HepG2 (cell line): ENCODE data around the gene SPOPL. TPM values are rescaled to one million over a fixed set of nuclear protein-coding genes. Genes with fewer than 3 reads are reported as not detected.

ENCODE experiments used
- ATAC-seq: fragments of 200-7000 bp; cut with Tn5 transposase; 3 replicates; pipeline ENCODE4 v1.9.1; 2020; ENCODE audit warnings: mild to moderate bottlenecking, moderate library complexity
- BruUV-seq: library from RNA; stranded (reverse); fragments of 400-500 nt; replicated peaks from 2 replicates; lab custom pipeline; 2021; lab: Mats Ljungman, UMichigan
- CTCF ChIA-PET: fragments of 300-600 bp; formaldehyde crosslinking; extraction: SDS; loops from one replicate; lab custom pipeline; 2021; ENCODE audit warnings: low total read pairs, inconsistent platforms, low intra/inter-chr PET ratio; lab: Yijun Ruan, JAX
- POLR2A ChIA-PET: fragments of 350-600 bp; sonication (Branson Sonifier 250); formaldehyde crosslinking; loops from one replicate; lab custom pipeline; 2020; ENCODE audit warnings: antibody characterized with exemption, inconsistent platforms; lab: Yijun Ruan, JAX
- DNase-seq: peaks from one replicate; pipeline ENCODE4 v3.0.0-alpha.2; 2015; ENCODE audit warnings: low spot score
- FAIRE-seq: peaks from 3 replicates; lab custom pipeline; 2011; peaks lifted over from hg19 to GRCh38; lab: Jason Lieb, UNC
- H2AFZ ChIP-seq: one replicate; pipeline ENCODE4 v1.6.1; 2011; ENCODE audit warnings: low read length, inconsistent platforms
- H3K27ac ChIP-seq: fragments of 300-600 bp; 3 replicates; pipeline ENCODE4 v1.8.0; 2011; ENCODE audit warnings: mixed run types, mild to moderate bottlenecking, mixed read lengths, low read length, inconsistent platforms; ENCODE audit not compliant: insufficient read depth; ENCODE audit errors: extremely low read length
- H3K27me3 ChIP-seq, 2 experiments: fragments of 200-600 bp in 1 of 2; 2 replicates in 1 of 2; 3 replicates in 1 of 2; pipeline versions ENCODE4 v1.6.0 to v1.8.0; 2011; ENCODE audit warnings: low read length in 2 of 2, mild to moderate bottlenecking in 2 of 2, moderate library complexity in 2 of 2, inconsistent platforms in 1 of 2; ENCODE audit not compliant: insufficient read depth in 2 of 2, control insufficient read depth in 1 of 2
- H3K36me3 ChIP-seq, 2 experiments: fragments of 200-600 bp in 1 of 2; replicated peaks in 1 of 2; 2 replicates in 1 of 2; 3 replicates in 1 of 2; pipeline versions ENCODE4 v1.5.1 to v1.8.0; 2011; ENCODE audit warnings: low read length in 2 of 2, inconsistent platforms in 1 of 2; ENCODE audit not compliant: insufficient read depth in 2 of 2, control insufficient read depth in 1 of 2
- H3K4me1 ChIP-seq: 2 replicates; pipeline ENCODE4 v1.5.1; 2012; ENCODE audit warnings: low read length, inconsistent platforms; ENCODE audit not compliant: insufficient read depth
- H3K4me2 ChIP-seq: 2 replicates; pipeline ENCODE4 v1.6.0; 2011; ENCODE audit warnings: low read depth, low read length, inconsistent platforms
- H3K4me3 ChIP-seq, 3 experiments: fragments of 200-600 bp in 1 of 3; sonication (generic), shearing (Covaris generic) in 1 of 3; replicated peaks in 1 of 3; 2 replicates each; pipeline ENCODE4 v1.5.1; 2011 to 2016; ENCODE audit warnings: low read length in 3 of 3, inconsistent platforms in 2 of 3, low read depth in 2 of 3, mild to moderate bottlenecking in 2 of 3, control low read depth in 1 of 3, mixed read lengths in 1 of 3; ENCODE audit not compliant: insufficient read depth in 1 of 3
- H3K79me2 ChIP-seq: one replicate; pipeline ENCODE4 v1.6.1; 2011; ENCODE audit warnings: low read length, inconsistent platforms; ENCODE audit not compliant: insufficient read depth
- H3K9ac ChIP-seq: 2 replicates; pipeline ENCODE4 v1.6.0; 2011; ENCODE audit warnings: mild to moderate bottlenecking, low read depth, low read length, inconsistent platforms; ENCODE audit not compliant: insufficient read depth
- H3K9me3 ChIP-seq: 2 replicates; pipeline ENCODE4 v1.5.1; 2012; ENCODE audit warnings: mild to moderate bottlenecking, low read length
- H4K20me1 ChIP-seq: 2 replicates; pipeline ENCODE4 v1.6.0; 2011; ENCODE audit warnings: inconsistent platforms, mild to moderate bottlenecking, low read length, moderate library complexity; ENCODE audit not compliant: insufficient read depth
- ARNT ChIP-seq: fragments of 450-650 bp; IDR thresholded peaks from 2 replicates; pipeline ENCODE4 v1.6.1; 2017
- CREB1 ChIP-seq, 2 experiments: fragments of 450-650 bp in 1 of 2; IDR thresholded peaks; 2 replicates each; pipeline ENCODE4 v1.6.1; 2016 to 2017; ENCODE audit warnings: control low read depth in 1 of 2, mild to moderate bottlenecking in 1 of 2, missing compliant biosample characterization in 1 of 2, missing genetic modification characterization in 1 of 2
- ETV6 ChIP-seq: sonication (generic); formaldehyde crosslinking; conservative IDR thresholded peaks from 2 replicates; pipeline ENCODE4 v1.4.0; 2020; ENCODE audit warnings: missing genetic modification reagents
- GABPA ChIP-seq, 2 experiments: IDR thresholded peaks; 2 replicates each; pipeline ENCODE4 v1.6.1; 2011 to 2016; ENCODE audit warnings: low read depth in 2 of 2, low read length in 1 of 2, missing biosample characterization in 1 of 2, missing genetic modification characterization in 1 of 2
- NR2C2 ChIP-seq: sonication (generic); formaldehyde crosslinking; IDR thresholded peaks from 2 replicates; pipeline ENCODE4 v1.4.0; 2020; ENCODE audit warnings: missing genetic modification reagents, mild to moderate bottlenecking, moderate library complexity, borderline replicate concordance
- PAF1 ChIP-seq: IDR thresholded peaks from 2 replicates; pipeline ENCODE4 v1.6.1; 2016; ENCODE audit warnings: missing genetic modification reagents, missing compliant biosample characterization
- RCOR2 ChIP-seq: IDR thresholded peaks from 2 replicates; pipeline ENCODE4 v1.6.1; 2016; ENCODE audit warnings: missing biosample characterization, missing genetic modification reagents
- SOX13 ChIP-seq, 3 experiments: fragments of 450-650 bp in 1 of 3; sonication (generic) in 1 of 3; formaldehyde crosslinking in 1 of 3; IDR thresholded peaks in 2 of 3; conservative IDR thresholded peaks in 1 of 3; 2 replicates each; pipeline versions ENCODE4 v1.5.0 to v1.6.1; 2016 to 2020; ENCODE audit warnings: antibody characterized with exemption in 1 of 3, mild to moderate bottlenecking in 1 of 3, missing compliant biosample characterization in 1 of 3, missing genetic modification reagents in 1 of 3, moderate library complexity in 1 of 3
- TARDBP ChIP-seq: sonication (generic); formaldehyde crosslinking; IDR thresholded peaks from 2 replicates; pipeline ENCODE4 v1.8.0; 2022; ENCODE audit warnings: mild to moderate bottlenecking, missing genetic modification reagents
- TMF1 ChIP-seq: sonication (generic); formaldehyde crosslinking; IDR thresholded peaks from 2 replicates; pipeline ENCODE4 v1.8.1; 2022; ENCODE audit warnings: low read depth, missing genetic modification reagents
- ZNF607 ChIP-seq: sonication (generic); formaldehyde crosslinking; IDR thresholded peaks from 2 replicates; pipeline ENCODE4 v1.5.1; 2020; ENCODE audit warnings: missing genetic modification reagents, mild to moderate bottlenecking, borderline replicate concordance
- WGBS: methylation state at CpG from one replicate; pipeline ENCODE4 v1.1.6; 2017; ENCODE audit warnings: low lambda C conversion rate; 5-methylcytosine and 5-hydroxymethylcytosine counted together
- in situ Hi-C: cut with HindIII; loops from 2 replicates; pipeline ENCODE4 v1.10.0; 2017; ENCODE audit warnings: low pct_unique_long_range_greater_than_20kb; ENCODE audit not compliant: extremely low pct_ligation_motif_present
- intact Hi-C: fragments of 100-400 bp; cut with micrococcal nuclease; formaldehyde crosslinking; loops from one replicate; pipeline ENCODE4 v1.10.0; 2022; ENCODE audit not compliant: unreplicated experiment
- polyA plus RNA-seq, 8 experiments: library from polyadenylated mRNA; depleted of rRNA in 3 of 8; stranded (reverse) in 7 of 8; unstranded in 1 of 8; fragments of >200 nt; fragmentation: Illumina TruSeq in 4 of 8; extraction: Trizol in 4 of 8; gene quantifications; 2 replicates each; pipeline versions ENCODE4 v1.2.1 to v1.2.3, GENCODE V29; 2011 to 2016; ENCODE audit warnings: low read depth in 4 of 8, missing spikeins in 1 of 8, mixed read lengths in 1 of 8; ENCODE audit not compliant: insufficient read depth in 1 of 8
- total RNA-seq, 5 experiments: library from RNA; depleted of rRNA; stranded (reverse); fragments of >200 nt; fragmentation: Illumina TruSeq; extraction: Trizol; gene quantifications; 2 replicates each; pipeline ENCODE4 v1.2.3, GENCODE V29; 2016; ENCODE audit warnings: low read depth in 1 of 5
- TF ChIP-seq, protein P1 (sequence below): sonication (generic); formaldehyde crosslinking; IDR thresholded peaks from 2 replicates; pipeline ENCODE4 v1.8.0; 2022; ENCODE audit warnings: missing genetic modification reagents, mild to moderate bottlenecking, moderate library complexity, borderline replicate concordance
- TF ChIP-seq, protein P2 (sequence below): IDR thresholded peaks from 2 replicates; pipeline ENCODE4 v1.6.1; 2012; ENCODE audit warnings: low read length, improper control_type of control experiment
- TF ChIP-seq, protein P3 (sequence below): sonication (generic); formaldehyde crosslinking; IDR thresholded peaks from 2 replicates; pipeline ENCODE4 v1.5.0; 2020; ENCODE audit warnings: mild to moderate bottlenecking, missing genetic modification reagents, borderline replicate concordance

The SPOPL gene
- total and polyA plus RNA-seq, 2 of the 13 experiments (the other 11 are each of a cell fraction or from before 2014, with no cell fraction given), result 12.6 to 51.6 TPM

DNA sequence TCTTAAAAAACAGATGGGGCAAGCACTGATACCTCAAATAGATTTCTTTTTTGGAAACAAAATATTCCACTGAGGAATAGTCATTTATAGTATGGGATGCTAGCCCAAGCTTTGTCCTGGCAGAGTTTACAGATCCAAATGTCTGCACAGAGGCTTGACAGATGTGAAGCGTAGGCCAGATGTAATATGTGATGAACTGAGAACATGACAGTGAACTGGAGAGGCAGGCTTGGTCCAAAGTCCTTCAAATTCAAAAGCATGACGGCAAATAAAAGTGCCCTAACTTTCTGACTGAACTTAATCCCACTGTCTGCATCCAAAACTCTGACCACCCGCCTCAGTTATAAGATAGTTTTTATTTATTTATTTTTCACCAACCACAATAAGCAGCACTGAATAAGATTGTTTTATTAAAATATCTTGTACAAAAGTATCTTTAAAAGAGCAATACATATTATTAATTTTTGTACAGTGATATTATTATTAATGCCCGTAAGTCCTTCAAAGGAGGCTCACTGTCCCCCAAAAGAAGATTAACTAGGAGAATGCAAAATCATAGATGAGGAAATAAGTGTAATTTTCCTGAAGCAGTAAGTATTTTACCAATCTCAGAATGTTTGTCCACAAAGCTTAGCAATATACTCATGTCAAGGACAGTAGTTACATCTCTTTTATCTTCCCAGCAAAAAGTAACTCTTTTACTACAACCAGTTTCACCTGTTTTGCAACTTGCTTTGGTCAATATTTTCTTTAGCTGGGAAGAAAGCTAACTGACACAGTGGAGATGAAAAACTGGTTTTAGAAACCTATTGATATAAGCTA lies 10.7 kb upstream of the SPOPL start:
- WGBS, result 26% methylated on average over 4 of the region's 4 CpGs
- H3K27me3 ChIP-seq, result no peaks in the 10 kb centered on the region
- H2AFZ ChIP-seq, result no peak overlapping the region
- no peaks in the 10 kb centered on the region; a peak in 1 of 5 replicates for H3K36me3 ChIP-seq
- peak overlapping the region; percentile 69 for H3K27ac ChIP-seq
- FAIRE-seq (peak; percentile 57), DNase-seq (peak; percentile 90), ATAC-seq (peak; percentile 81)
- no TSS peak for BruUV-seq
- no peak overlapping the region; the same call in 1 of the 2 replicates for H3K9ac ChIP-seq
- POLR2A ChIA-PET, result interaction anchor here (0.8 to 2.8 kb wide), 12 partner anchors 12 to 548 kb away, joined by 3 to 65 read pairs (median 6); partner anchors contain the start of genes HNMT and SPOPL
- peaks cover 64% of the 10 kb centered on the region for H3K4me1 ChIP-seq
- H4K20me1 ChIP-seq, result no peaks in the 10 kb centered on the region
- in situ Hi-C loops, result no loop called here
- H3K79me2 ChIP-seq, result peaks cover 3% of the 10 kb centered on the region
- H3K4me3 ChIP-seq, result peak overlapping the region in 2 of 3 experiments; percentile 2 to 13; a peak in 3 of 6 replicates
- CTCF ChIA-PET, result no interaction called here
- H3K9me3 ChIP-seq, result no peaks in the 10 kb centered on the region
- intact Hi-C loops, result loop anchor here (1.0 to 5.0 kb wide), 4 partner anchors 16 to 529 kb away; partner anchors contain the start of gene HNMT
- H3K4me2 ChIP-seq, result peak overlapping the region; percentile 57
- TF ChIP-seq, protein P1, sequence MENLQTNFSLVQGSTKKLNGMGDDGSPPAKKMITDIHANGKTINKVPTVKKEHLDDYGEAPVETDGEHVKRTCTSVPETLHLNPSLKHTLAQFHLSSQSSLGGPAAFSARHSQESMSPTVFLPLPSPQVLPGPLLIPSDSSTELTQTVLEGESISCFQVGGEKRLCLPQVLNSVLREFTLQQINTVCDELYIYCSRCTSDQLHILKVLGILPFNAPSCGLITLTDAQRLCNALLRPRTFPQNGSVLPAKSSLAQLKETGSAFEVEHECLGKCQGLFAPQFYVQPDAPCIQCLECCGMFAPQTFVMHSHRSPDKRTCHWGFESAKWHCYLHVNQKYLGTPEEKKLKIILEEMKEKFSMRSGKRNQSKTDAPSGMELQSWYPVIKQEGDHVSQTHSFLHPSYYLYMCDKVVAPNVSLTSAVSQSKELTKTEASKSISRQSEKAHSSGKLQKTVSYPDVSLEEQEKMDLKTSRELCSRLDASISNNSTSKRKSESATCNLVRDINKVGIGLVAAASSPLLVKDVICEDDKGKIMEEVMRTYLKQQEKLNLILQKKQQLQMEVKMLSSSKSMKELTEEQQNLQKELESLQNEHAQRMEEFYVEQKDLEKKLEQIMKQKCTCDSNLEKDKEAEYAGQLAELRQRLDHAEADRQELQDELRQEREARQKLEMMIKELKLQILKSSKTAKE (CRISPR knock-in tag), result peak; percentile 61; the same call in 1 of the 2 replicates
- peak; percentile 98 for TF ChIP-seq RCOR2 (CRISPR knock-in tag)
- peak; percentile 74; the same call in 1 of the 2 replicates for TF ChIP-seq TARDBP (CRISPR knock-in tag)
- peak; percentile 80; the same call in 1 of the 2 replicates for TF ChIP-seq SOX13 (IDR thresholded peaks at IDR 0.05)
- peak in 1 of 2 experiments; percentile 96; a peak in 2 of 4 replicates for TF ChIP-seq SOX13 (CRISPR knock-in tag; conservative IDR thresholded peaks at IDR 0.05 in 1 of 2, IDR thresholded peaks at IDR 0.05 in 1 of 2)
- TF ChIP-seq PAF1 (CRISPR knock-in tag), result no peak
- TF ChIP-seq ARNT, result no peak
- TF ChIP-seq, protein P2, sequence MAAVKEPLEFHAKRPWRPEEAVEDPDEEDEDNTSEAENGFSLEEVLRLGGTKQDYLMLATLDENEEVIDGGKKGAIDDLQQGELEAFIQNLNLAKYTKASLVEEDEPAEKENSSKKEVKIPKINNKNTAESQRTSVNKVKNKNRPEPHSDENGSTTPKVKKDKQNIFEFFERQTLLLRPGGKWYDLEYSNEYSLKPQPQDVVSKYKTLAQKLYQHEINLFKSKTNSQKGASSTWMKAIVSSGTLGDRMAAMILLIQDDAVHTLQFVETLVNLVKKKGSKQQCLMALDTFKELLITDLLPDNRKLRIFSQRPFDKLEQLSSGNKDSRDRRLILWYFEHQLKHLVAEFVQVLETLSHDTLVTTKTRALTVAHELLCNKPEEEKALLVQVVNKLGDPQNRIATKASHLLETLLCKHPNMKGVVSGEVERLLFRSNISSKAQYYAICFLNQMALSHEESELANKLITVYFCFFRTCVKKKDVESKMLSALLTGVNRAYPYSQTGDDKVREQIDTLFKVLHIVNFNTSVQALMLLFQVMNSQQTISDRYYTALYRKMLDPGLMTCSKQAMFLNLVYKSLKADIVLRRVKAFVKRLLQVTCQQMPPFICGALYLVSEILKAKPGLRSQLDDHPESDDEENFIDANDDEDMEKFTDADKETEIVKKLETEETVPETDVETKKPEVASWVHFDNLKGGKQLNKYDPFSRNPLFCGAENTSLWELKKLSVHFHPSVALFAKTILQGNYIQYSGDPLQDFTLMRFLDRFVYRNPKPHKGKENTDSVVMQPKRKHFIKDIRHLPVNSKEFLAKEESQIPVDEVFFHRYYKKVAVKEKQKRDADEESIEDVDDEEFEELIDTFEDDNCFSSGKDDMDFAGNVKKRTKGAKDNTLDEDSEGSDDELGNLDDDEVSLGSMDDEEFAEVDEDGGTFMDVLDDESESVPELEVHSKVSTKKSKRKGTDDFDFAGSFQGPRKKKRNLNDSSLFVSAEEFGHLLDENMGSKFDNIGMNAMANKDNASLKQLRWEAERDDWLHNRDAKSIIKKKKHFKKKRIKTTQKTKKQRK, result no peak
- peak; percentile 45; the same call in 1 of the 2 replicates for TF ChIP-seq NR2C2 (CRISPR knock-in tag)
- TF ChIP-seq CREB1 (IDR thresholded peaks at IDR 0.05), result no peak
- peak; percentile 69 for TF ChIP-seq CREB1 (CRISPR knock-in tag; IDR thresholded peaks at IDR 0.05)
- no peak for TF ChIP-seq ZNF607 (CRISPR knock-in tag)
- no peak for TF ChIP-seq TMF1
- TF ChIP-seq, protein P3, sequence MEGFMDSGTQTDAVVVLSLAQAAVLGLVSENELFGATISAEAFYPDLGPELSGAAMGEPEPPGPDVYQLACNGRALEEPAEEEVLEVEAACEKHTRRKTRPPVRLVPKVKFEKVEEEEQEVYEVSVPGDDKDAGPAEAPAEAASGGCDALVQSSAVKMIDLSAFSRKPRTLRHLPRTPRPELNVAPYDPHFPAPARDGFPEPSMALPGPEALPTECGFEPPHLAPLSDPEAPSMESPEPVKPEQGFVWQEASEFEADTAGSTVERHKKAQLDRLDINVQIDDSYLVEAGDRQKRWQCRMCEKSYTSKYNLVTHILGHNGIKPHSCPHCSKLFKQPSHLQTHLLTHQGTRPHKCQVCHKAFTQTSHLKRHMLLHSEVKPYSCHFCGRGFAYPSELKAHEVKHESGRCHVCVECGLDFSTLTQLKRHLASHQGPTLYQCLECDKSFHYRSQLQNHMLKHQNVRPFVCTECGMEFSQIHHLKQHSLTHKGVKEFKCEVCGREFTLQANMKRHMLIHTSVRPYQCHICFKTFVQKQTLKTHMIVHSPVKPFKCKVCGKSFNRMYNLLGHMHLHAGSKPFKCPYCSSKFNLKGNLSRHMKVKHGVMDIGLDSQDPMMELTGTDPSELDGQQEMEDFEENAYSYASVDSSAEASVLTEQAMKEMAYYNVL (CRISPR knock-in tag), result no peak
- TF ChIP-seq GABPA (IDR thresholded peaks at IDR 0.05; ENCODE audit: low read depth, low read length), result no peak
- peak; percentile 33; the same call in 1 of the 2 replicates for TF ChIP-seq GABPA (CRISPR knock-in tag; IDR thresholded peaks at IDR 0.05; ENCODE audit: low read depth)
- no peak for TF ChIP-seq ETV6 (CRISPR knock-in tag)
